GM12873 (cell line): ENCODE data around the gene ANO8.

Experiments used
- TF ChIP-seq, protein P1 (sequence below): IDR thresholded peaks from 2 replicates; pipeline ENCODE4 v1.5.1; 2012; ENCODE audit warnings: low read depth, mild to moderate bottlenecking, moderate library complexity, low read length, control low read depth; ENCODE audit not compliant: insufficient read depth; ENCODE audit errors: missing control alignments

Gene ANO8

DNA sequence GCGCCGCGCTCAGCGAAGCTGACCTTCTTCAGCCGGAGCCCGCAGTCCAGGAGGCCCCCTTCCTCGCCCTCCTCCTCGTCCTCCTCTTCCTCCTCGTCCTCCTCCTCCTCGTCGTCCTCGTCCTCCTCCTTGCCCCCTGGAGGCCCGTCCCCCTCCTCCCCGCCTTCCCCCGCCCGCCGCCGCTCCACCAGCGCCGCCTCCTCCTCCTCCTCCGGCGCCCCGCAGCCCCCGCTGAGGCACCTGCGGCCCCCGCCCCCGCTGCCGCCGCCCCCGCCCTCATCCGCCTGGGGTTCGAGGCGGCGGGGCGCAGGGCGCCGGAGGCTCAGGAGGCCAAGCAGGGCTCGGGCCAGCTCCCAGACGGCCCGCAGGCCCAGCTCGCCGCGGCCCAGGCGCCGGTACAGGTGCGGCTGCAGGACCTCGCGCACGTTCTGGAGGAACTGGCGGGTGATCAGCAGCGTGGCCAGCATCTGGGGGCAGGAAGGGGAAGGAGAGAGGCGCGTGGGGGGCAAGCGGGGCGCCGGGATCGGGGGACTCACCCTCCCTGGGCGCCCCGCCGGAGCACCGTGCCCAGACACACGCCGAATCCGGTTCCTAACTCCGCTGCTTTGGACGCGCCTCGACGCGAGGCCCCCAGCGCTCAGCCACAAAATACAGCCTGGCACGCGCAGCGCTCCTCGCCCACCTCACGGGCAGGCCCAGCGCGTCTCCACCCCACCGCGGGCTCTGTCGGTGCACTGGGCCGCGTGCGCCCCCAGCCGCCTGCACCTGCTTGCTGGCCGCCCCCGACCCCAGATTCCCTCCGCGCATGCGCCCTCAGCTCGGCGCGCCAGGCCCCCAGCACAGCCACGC lies 5.9 kb downstream of the ANO8 start:
- TF ChIP-seq, protein P1, sequence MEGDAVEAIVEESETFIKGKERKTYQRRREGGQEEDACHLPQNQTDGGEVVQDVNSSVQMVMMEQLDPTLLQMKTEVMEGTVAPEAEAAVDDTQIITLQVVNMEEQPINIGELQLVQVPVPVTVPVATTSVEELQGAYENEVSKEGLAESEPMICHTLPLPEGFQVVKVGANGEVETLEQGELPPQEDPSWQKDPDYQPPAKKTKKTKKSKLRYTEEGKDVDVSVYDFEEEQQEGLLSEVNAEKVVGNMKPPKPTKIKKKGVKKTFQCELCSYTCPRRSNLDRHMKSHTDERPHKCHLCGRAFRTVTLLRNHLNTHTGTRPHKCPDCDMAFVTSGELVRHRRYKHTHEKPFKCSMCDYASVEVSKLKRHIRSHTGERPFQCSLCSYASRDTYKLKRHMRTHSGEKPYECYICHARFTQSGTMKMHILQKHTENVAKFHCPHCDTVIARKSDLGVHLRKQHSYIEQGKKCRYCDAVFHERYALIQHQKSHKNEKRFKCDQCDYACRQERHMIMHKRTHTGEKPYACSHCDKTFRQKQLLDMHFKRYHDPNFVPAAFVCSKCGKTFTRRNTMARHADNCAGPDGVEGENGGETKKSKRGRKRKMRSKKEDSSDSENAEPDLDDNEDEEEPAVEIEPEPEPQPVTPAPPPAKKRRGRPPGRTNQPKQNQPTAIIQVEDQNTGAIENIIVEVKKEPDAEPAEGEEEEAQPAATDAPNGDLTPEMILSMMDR: no peak

DNA sequence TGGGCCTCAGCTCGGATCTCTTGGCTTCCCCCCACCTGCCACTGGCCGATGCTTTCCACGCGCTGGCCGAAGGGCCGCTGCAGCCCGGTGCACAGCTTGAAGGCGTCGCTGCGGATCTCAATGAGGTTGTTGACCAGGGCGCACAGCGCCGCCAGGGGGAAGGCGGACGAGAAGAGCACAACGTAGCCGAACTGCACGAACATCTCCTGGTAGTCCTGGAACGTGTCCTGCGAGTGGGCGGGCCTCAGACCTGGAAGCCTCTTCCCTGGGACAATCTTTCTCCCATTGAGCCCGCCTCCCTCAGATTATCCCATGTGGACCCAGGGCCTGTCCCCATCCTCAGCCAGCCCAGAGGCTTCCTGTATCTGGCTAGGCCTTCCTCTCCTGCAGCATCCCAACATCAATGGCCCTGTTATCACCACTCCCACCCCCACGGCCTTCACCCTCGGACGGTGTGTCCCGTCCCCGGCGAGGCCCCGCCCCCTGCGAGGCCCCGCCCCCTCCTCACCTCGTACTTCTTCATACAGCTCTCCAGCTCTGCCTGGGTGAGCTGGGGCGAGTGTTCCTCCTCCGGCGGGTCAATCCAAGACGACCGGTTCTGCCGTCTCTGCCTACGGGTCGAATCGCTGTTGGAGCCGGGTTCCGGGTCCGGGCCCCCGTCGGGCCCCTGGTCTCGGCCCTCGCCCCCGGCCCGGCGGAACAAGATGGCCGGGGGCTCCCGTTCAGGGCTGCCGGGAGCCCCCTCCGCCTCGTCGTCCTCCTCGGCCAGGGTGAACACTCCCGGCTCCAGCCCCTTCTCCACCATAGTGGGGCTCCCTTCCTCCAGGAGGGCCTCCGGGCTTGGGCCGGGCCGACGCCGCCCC lies 6.8 kb downstream of the ANO8 start:
- TF ChIP-seq, protein P1: no peak

DNA sequence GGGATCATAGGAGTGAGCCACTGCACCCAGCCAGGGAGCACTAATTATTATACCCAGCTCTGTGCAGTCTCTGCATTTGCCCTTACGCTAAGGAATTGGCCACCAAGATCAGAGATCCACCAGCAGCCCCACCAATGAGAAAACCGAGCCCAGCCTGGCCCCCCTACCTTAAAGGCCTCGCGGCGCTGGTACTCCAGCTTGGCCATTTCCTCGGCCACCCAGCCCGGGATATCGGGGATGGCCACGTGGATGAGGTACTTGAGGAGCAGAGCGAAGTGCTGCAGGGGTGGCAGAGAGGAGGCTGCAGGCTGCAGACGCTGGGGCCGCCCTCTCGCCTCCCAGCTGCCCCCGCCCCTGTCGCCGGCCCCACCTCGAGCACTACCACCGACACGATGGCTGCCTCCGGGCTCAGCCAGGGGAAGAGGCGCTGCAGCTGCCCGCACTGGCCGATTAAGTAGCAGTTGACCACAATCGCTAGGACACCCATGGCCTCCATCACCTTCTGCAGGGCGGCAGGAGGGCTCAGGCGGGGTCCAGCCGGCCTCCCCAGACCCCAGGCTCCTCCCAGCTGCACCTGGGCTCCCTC lies 7.5 kb downstream of the ANO8 start:
- TF ChIP-seq, protein P1: no peak

DNA sequence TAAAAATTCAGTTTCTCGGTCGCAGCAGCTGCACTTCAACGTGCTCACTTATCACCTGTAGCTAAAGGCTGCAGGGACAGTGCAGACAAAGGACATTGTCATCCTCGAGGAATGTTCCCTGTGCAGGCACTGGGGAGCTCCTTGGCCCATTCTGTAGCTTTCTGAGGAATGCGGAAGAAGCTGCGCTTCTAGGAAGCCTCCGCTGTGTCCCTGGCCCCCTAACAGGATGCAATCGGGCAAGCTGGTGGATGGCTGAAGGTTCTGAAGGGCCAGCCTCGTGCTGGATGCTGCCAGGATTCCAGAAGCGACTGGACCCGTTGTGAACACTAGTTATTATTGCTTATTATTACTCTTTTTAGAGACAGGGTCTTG lies 8.1 kb downstream of the ANO8 start:
- TF ChIP-seq, protein P1: no peak

DNA sequence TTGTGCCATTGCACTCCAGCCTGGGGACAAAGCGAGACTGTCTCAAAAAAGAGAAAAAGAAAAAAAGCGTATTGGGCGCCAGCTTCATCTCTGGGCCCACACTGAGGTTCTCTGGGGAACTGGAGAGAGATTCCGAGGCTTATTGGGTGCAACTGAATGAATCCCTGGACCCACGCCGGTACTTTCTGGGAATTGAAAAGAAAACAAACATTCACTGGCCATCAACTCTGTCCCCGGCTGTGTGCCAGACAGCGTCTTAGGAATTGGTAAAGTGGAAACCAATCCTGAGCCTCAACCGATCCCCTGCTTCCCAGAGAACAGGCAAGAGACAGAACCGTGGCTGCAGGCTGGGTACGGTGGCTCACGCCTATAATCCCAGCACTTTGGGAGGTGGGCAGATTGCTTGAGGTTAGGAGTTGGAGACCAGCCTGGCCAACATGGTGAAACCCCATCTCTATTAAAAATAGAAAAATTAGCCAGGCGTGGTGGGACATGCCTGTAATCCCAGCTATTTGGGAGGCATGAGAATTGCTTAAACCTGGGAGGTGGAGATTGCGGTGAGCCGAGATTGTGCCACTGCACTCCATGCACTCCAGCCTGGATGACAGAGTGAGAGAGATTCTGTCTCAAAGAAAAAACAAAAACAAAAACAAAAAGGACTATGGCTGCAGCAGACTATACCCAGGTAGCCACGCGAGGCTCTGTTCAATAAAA lies 8.6 kb downstream of the ANO8 start:
- TF ChIP-seq, protein P1: no peak

DNA sequence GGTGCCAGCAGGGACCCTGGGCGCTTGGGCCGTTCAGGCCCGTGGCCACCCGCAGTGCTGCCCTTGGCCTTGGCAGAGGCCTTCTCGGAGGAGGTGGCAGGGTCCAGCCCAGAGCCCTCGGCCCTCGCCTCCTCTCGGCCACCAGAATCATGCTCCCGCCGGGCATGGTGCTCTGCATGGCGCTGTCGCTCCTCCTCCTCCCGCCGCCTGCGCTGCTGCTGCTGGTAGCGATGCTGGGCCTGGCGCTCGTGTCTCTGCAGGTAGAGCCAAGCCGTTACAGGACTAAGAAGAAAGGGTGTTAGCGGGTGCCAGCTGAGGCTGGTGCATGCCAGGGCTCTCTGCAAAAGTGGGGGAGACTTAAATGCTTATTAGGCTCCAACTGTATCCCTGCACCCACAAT lies 9.5 kb downstream of the ANO8 start:
- TF ChIP-seq, protein P1: no peak
